Activated CD4-positive, alpha-beta T cell treated with anti-CD3 and anti-CD28 coated beads for 4 hours (primary cell): ENCODE data around the gene CASP8AP2.
"Not testable (repeated sequence)": the region's sequence is repeated elsewhere in the genome, so short reads cannot be mapped to it uniquely, and the experiment has no call there.

Experiments
- DNase-seq, 2 donors: peaks; one replicate each; pipeline ENCODE4 v3.0.0-alpha.2; 2020

CASP8AP2 gene

GRCh38 chr6:89888871-89889270 lies 59.2 kb downstream of the CASP8AP2 start:
- DNase-seq, result no peak

GRCh38 chr6:89890845-89891528 lies 61.3 kb downstream of the CASP8AP2 start:
- not testable (repeated sequence) for DNase-seq

GRCh38 chr6:89892577-89892976 lies 62.9 kb downstream of the CASP8AP2 start:
- DNase-seq, result not testable (repeated sequence)

- DNase-seq, result no peak
Observed at GRCh38 chr6:89894169-89894568, 64.5 kb downstream of the CASP8AP2 start, which contains the start of gene GJA10. Gene GJA10 (plus strand): TSS chr6:89894469. CDS start chr6:89894469, 0 bp downstream.

- no peak for DNase-seq
Observed at GRCh38 chr6:89895276-89895874, 65.7 kb downstream of the CASP8AP2 start.

- DNase-seq, result not testable (repeated sequence)
Observed at GRCh38 chr6:89910001-89910901, 80.6 kb downstream of the CASP8AP2 start.

GRCh38 chr6:89910902-89911240 lies 81.2 kb downstream of the CASP8AP2 start:
- DNase-seq, result no peak

- DNase-seq, result no peak
Observed at GRCh38 chr6:89916136-89916920, 86.6 kb downstream of the CASP8AP2 start.

- DNase-seq, result no peak
Observed at GRCh38 chr6:89917216-89917615, 87.5 kb downstream of the CASP8AP2 start.

- no peak for DNase-seq
Observed at GRCh38 chr6:89917801-89918366, 88.2 kb downstream of the CASP8AP2 start.
